Measurements from ENCODE around the gene PALM.

DNA sequence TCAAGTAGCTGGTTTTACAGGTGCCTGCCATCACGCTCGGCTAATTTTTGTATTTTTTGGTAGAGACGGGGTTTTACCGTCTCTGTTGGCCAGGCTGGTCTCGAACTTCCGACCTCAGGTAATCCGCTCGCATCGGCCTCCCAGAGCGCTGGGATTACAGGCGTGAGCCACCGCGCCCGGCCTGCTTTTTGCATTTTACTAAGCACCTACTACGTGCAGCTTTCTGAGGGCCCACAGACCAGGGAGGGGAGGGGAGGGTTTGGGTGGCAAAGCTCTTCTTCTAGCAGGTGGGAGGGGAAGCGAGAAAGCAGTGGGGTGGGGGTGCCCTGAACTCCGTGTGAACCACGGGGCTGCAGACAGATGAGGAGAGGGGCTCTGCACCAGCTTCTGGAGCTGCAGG lies 15.0 kb downstream of the PALM start:
- TF ChIP-seq CTCF (conservative IDR thresholded peaks at IDR 0.05 in 1 of 2, IDR thresholded peaks at IDR 0.05 in 1 of 2; ENCODE audit: extremely low read depth in 1 of 2, insufficient read depth in 1 of 2, low read depth in 1 of 2, low read length in 2 of 2) = no peak
- TF ChIP-seq EZH2 (IDR thresholded peaks at IDR 0.05; ENCODE audit: borderline replicate concordance, low read length) = no peak
